Neural progenitor cell (in vitro differentiated cells): ENCODE data around the gene TDRKH.

ENCODE experiments used
- CTCF ChIP-seq: fragments of 200-600 bp; sonication (generic); IDR thresholded peaks from 2 replicates; pipeline ENCODE4 v1.5.1; 2017; ENCODE audit warnings: antibody characterized with exemption, mild to moderate bottlenecking
- EZH2 ChIP-seq: fragments of 200-600 bp; sonication (generic); IDR thresholded peaks from 2 replicates; pipeline ENCODE4 v1.6.1; 2017; ENCODE audit warnings: antibody characterized with exemption, mild to moderate bottlenecking, moderate library complexity

DNA sequence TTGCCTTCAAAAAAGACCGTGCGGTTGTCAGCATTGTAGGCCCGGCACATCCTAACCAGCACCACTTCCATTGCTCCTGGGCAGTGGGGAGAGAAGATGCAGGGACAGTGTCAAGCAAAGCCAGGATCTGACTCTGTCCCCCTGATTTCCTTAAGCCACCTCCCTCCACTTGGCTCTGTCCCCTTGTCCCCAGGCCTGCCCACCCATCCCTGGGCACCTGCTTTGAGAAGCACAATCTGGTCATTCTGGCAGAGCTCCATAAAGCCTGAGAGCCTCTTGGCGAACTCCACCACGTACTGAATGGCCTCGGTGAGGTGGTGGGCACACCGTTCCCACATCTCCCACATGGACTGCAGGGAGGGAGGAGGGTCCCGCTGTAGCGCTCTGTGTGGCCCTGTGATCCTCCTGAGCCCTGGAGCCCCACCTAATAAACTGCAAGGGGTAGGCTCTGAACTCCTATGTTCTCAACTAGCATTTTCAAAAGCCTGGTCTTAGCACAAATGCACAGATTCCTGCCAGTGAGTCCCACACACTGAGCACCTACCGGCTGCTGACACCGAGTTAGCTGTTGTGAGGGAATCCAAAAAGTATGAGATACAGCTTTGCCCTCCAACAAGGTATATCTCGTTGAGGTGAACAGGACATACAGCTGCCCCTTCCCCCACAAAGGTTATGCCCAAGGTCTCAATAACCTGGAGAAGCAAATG, 23.1 kb upstream of the TDRKH start:
- TF ChIP-seq CTCF, result no peak
- TF ChIP-seq EZH2, result no peak
